Activated CD4-positive, alpha-beta T cell treated with anti-CD3 and anti-CD28 coated beads, Interleukin-10, Interleukin-2, amounts not matched to agents 100 ng/mL and 50 ng/mL, durations not matched to agents 16 hours and 8 hours (primary cell): ENCODE measurements around the gene MRTFA.
A peak's percentile ranks its signal among the peaks of the same experiment; 100 is the strongest.

Source experiments
- DNase-seq: peaks from one replicate; pipeline ENCODE4 v3.0.0-alpha.2; 2020

The MRTFA gene

DNA sequence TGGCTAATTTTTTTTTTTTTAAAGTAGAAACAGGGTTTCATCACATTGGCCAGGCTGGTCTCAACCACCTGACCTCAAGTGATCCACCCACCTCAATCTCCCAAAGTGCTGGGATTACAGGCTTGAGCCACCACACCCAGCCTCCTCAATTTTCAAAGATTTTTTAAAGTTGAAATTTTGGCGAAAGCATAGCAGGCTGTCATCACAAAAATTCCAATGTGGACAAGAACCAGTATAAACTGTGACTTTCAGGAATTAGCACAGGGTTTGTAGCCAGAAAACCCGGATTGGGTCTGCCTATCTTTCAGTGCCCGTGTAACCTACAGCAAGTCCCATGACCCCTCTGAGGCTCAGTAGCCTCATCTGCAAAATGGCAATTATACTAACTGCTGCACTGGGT, 185.9 kb downstream of the MRTFA start:
- no peak for DNase-seq

DNA sequence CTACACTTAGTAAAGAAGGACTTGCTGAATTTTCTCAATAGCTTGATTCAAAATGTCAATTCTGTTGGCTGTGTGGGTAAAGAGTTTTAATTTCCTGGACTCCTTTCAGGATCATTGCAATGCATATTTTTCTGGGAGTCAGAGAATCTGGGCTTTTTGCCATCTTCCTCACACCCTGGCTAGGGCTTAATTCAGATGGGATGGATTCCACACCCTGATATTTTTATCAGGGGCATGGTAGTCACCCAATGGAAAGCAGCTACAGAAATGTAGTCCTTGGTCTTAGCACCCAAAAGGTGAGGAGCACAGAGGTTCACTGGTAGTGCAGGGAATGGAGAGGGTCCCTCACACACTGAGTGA, 186.9 kb downstream of the MRTFA start:
- no peak for DNase-seq

DNA sequence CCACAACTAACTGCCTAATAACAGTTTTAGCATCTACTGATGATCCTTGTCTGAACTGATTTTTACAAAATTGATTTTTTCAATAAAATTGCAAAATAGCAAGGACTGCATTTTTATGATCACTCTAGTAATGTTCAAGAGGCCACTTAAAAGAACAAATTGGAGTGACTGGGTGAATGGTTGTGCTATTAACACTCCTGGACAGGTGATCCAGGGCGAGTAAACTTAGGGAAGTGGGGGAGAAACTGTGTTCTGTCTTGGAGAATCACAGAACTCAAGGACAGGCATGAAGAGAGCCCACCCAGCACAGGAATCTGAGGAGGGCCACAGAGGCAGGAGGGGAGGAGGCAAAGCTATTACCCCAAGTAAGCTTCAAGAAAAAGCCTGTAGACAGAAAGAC, 190.3 kb downstream of the MRTFA start:
- no peak for DNase-seq

DNA sequence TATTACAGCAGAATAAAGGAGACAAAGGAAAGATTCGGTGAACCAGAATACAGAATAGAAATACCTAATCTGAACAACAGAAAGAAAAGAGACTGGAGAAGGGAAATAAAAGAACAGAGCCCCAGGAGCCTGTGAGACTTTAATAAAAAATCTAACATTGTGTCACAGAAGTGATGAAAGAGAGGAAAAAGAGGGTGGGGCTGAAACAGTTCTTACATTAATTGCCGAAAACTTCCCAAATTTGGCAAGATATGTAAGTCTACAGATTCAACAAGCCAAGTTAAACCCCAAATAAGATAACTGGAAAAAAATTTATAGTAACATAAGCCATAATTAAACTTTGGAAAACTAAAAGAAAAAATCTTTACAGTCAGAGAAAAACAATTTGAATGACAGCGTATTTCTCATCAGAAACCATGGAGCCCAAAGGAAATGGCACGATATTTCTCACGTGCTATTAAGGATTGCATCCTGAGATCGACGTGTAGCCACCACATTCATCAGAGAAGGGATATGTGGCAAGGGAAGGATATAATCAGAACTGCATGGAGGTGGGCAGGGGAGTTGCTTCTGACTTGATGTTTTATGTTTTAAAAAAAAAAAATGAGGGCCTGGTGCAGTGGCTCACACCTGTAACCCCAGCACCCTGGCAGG, 192.2 kb downstream of the MRTFA start:
- no peak for DNase-seq

DNA sequence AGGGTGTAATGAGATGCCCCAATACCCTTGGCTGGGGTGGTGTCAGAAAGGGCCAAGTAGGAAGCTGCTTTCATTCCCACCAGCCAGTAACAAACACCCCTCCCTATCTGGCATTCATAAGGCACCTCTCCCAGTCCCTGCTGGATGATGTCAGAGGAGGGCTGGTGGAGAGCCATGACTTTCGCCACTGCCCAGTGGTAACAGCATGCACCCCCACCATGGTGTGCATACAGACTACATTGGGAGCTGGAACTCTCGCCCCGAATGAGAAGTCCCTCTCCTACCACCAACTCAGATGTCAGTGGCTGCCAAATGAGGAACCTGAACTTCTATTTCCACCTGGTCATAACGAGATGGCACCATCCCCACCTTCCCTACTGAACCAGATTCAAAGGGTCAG, 192.8 kb downstream of the MRTFA start:
- no peak for DNase-seq

DNA sequence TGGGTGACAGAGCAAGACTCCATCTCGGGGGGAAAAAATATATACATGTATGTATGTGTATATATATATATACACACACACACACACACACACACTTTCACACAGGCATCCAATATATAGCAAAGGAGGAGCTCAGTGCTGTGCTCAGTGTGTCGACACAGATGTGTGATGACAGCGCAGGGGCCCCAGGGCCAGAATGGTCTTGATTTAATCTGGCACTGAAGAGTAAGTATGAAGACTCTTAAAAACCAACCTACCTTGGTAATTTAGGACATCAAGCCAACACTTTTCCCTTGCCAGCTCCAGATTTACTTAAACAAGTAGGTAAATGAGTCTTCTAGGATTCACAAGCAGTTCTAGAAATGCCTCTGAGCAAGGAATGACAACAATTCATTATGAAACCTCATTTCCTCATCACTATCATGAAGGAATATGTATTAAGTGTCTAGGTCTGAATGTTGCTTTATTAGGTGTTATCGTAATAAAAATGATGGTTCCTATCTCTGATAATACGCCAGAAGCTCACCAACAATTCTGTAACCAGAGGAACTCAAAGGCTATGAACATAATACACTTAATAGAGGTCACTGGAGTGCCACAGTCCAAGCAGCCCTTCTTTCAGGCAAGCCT, 194.6 kb downstream of the MRTFA start:
- DNase-seq = no peak

DNA sequence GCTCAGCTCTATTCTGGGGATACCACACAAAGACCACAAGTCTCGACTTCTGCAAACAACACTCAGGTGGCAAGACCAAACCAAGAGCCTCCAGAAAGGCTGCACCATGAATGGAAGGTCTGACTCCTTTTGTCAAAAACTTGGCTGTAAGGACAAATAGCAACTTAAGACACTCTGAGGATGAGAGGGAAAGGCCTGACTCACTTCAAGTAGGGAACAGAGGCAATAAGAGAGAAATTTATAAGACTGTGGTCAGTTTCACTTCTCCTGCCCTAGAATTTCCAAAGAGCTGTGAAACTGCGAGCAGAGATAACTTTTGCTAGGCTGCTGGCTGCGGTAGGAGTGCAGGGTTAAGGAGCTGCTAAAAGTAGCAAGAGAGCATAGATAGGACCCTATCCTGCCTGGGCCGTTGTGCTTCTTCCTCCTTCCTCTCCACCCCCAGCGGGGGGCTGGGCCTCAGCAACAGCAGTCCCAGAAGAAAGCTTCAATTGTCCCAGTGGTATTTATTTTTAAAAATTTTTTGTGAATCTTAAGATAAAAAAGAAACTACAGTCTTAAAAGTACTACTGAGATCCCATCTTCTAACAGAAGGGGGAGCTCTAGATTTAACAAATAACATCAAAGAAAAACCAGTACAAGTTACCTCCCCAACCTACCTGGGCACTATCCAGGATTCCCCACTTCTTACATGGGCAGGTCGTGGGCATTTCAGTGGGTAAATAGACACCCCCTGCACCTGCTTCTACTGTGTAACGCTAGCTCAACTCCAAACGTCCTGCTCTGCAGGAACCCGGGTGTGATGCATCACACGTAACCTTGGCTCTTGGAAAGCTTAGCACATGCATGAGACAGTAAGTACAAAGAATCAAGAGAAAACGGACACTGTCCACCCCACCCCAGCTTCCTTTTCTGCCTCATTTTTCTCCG, 199.8 kb downstream of the MRTFA start:
- peak; percentile 49 for DNase-seq

DNA sequence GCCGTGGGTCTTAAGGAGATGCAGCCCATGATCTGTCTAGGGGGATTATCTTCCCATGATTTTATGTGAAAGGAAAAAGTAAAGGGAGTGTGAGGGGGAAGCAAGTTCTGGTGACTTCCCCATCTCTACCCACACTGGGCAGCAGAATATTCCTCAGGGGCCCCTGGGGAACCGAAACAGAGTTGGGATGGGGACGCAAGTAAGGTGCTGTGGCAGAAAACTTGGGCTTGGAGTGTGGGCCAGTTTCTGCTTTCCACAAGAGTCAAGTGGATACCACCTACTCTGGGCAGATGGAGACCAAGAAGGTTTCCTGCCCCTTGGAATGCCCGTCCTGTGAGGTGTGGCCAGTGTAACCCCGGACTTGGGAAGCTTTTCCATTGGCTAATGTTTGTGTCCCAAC, 201.8 kb downstream of the MRTFA start:
- DNase-seq = no peak

DNA sequence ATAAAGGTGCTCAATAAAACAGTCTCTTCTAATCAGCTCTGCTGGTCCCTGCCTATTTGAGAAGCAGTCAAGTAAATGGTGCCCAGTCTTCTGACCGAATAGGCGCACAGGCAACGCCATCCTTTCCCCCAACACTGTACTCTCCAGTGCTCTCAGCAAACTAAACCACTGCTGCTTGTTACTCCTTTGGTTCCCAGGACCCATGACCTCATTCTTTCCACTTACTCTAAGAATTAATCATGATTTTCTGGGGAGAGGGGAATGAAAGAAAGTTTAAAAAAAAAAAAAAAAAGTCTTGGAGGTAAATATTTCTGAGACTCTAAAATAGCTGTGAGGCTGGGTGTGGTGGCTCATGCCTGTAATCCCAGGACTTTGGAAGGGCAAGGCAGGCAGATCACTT, 202.4 kb downstream of the MRTFA start:
- no peak for DNase-seq

DNA sequence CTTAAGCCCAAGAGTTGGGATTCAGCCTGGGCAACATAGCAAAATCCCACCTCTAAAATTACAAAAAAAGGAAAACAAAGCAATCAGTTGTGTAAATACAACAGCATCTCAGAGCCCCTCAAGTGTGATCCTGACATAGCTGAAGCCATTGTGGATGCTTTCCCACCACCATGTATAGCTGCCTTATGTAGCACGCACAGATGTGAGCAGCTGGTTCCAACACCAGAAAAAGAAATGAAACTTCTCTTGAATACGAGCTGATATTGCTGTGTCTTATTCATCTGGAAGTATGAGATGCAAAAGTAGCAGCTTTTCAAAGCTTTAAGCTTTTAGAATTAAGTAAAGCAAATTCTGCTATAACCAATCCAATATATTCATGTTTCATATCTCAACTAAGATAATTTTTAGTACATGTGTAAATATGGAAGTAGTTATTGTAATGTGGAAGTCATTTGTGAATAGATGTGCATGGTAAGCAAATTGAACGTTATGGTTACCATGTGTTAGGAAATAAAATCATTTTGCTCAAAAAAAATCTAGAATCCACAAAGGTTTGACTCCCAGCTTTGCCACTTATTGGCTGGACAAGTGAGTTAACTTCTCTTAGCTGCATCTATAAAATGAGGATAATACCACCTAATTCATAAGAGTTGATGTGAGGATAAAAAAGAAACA, 203.0 kb downstream of the MRTFA start:
- DNase-seq = no peak

DNA sequence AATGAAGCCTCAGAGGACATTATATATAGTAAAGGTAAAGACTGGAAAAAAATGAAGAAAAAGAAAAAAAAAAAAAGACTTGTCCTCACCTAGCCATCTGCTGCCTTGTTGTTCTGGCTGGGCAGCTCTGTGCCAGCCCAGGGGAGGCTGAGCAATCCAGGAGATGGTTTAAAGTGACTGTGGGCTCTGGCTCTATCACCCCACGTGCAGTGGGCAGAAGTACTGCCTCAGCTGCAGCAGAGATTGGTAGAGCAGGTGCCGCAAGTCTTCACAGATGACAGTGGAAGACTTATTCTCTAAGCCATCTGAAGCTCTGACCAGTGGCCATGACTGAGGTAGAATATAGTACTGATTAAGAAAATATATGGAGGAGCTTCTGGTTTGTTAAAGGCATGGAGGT, 203.9 kb downstream of the MRTFA start:
- DNase-seq = no peak

DNA sequence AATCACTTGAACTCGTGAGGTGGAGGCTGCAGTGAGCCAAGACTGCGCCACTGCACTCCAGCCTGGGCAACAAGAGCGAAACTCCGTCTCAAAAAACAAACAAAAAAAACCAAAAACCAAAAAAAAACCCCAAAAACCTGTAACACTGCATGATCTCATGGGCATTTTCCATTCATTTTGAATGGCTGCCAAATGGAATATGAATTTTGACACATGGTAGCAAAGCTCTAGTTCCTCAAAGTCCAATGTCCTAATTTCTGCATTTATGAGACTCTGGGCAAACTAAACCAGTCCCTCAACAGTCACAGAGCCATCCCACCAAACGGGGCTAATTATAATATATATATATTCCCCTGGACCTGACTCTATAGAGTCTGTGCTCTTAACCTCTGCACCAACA, 204.4 kb downstream of the MRTFA start:
- no peak for DNase-seq

DNA sequence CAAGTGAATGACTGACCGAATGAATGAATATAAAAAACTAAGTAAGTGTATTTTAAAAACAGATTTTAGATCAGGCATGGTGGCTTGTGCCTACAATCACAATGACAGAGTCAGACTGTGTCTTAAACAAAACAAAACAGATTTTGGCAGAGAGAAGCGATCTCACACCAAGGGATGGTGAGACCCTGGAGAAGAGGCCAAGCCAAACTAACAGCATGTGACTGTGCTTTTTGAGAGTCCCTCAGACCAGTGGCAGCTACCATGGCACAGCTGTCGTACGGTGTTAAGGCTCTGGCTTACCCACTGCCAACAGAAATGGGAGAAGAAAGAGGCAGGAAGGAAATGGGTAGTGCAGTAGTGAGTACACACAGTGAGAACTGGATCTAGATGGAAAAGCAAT, 205.5 kb downstream of the MRTFA start:
- DNase-seq = no peak

DNA sequence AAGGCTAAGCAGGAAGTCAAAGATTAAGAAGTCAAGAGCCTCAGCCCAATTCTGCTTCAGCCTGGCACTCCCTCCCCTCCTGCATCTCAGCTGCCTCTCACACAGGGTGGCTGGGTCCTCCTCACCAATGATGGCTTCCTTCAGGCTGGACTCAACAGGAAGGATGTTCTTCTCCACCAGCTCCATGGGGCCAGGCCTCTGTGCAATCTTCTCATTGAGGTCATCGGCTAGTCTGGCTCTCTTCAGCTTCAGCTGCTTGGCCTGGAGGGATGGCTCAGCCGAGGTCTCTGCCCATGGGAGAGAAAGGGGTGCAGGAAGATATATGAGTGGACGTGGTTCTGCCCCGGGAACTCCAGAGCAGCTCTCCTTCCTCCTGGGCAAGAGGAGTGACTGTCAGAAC, 207.0 kb downstream of the MRTFA start:
- DNase-seq = no peak

DNA sequence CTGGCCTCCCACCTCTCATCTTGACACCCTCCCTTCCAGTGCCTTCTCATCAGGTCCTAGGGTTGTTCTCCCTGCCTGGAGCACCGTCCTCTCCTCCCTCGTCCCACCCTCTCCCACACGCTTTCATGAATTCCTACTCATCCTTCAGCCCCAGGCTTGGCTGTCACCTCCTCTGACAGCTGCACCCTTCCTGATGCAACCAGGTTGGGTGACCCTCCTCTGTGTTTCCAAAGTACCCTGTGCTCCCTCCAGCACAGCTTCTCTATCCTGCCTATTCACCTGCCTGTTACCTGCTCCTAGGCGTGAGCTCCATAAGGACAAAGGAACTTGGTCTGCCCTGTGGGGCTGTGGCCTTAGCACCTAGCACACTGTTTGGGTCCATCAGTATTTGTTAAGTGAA, 207.7 kb downstream of the MRTFA start:
- no peak for DNase-seq

DNA sequence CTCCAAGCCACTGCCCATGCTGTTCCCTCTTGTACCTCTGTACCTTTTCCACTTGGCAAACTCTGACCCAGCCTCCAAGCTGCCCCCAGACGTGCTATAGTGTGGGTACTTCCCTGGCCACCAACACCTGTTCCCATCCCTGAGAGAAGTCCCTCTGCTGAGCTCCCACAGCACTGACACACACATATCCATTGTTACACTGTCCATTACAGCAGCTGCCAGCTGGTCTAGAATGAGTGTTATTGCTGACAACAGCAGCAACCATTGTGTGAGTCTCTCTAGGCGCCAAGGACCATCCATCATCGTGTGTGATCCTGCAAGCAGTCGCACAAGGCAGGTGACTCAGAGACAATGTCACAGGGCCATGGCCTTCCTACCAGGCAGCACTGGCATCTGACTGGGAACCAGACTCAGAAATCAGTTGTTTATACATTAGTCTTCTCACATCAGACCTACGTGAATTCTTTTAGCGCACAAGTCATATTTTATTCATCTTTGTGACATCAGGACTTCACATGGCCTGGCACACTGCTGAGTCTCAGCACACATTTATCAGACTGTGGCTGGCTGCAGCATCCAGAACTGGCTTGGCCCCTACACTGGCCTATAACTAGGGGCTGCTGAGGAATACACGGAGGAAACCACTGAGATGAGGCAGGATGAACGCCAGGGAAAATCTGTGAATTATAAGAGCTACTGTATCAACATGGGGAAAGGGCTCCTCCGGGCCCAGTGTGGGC, 209.8 kb downstream of the MRTFA start:
- no peak for DNase-seq

DNA sequence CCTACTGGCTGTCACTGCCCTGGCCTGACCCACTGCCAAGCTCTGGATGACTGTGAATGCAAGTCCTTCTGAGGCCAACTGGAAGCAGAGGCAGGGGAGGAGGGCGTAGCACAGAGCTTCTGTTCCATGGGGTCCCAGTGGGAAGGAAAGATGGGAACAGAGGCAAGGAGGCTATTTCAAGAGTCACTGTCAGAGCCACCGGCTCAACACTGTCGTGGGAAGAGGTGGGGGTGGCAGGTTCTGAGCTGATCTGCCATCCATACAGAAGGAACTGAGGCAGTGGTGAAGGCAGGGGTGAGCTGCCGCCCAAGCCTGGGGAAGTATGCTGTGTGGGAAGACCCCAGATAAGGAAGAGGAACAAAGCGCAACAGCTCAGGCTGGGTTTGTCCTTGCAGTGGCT, 211.4 kb downstream of the MRTFA start:
- no peak for DNase-seq

DNA sequence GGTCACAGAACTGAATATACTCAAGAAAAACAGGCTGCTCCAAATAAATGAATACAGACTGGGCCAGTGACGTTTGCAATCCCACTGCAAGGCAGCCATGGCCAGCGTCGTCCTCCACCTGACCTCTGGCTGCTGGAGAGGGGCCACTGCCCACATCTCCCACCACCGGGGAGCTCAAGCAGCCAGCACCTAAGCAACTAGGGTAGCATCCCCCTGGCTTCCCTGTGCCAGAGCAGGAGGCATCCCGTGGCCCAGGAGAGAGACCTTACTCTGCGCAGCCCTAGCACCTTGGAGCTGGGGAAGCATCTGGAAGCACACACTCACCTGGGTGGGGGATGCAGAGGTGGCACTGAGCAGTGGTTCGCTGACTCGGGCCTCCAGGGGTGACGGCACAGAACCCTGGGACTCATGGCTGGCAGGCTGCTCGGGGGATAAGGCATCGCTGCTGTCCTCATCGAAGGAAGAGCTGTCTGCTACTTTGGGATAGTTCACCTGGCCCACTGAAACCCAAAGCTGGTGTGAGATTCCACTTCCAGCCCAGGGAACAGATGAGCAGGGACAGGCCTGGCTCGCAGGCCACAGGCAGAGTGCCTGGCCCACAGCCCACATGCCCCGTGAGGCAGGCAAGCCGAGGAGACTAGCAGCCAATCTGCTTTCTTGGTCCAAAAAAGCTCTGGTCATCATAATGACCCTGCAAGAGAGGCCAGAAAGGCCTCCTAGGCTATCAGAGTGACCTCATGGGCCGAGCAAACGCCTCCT, 212.5 kb downstream of the MRTFA start:
- no peak for DNase-seq

DNA sequence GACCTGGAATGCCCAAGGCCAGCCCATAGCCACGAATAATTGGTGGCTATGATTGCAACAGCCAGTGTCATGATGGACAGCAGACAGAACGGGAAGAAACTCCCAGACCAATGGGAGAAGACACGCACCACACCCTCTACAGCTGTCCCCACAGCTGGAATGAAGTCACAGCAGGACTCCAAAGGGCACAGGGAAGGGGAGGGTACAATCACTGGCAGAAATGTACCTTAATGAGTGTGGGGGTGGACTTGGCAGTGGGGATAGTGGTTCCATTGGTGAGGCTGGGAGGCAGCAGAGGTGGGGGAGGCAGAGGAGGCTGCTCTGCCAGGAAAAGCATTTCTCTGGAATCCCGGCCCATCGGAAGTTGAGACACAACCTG, 213.2 kb downstream of the MRTFA start:
- DNase-seq = no peak

DNA sequence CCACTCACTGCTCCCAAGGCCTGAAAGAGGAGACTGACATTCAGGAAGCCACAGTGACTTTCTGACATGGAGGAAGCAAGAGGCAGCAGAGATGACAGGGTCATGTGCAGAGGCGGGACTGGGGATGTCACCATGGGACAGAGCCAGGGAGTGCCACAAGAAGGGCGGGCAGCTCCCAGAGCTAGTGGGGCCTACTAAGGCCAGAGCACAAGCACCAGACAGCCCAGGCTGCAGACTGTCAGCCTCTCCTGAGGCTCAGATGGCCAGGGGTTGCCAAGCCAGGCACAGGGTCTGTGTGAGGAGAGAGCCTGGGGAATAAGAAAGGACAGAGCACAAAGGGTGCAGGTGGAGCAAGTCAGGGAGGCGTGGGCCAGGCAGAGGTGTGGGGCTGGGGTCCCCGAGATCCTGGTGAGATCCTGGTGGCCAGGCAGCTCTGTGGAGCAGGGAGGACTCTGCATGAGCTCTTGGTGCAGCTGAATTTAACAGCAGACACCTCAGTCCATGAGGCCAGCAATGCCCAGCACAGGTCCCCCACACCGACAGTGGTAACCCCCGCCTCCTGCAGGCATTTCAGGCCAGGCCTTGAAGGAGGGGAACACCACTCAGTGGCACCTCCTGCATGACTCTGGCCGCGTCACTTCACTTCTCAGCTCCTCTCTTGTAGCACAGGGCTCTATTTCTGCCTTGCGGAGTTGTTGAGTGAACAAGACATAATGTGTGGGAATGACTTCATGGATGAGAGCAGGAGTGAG, 213.8 kb downstream of the MRTFA start:
- DNase-seq = no peak

DNA sequence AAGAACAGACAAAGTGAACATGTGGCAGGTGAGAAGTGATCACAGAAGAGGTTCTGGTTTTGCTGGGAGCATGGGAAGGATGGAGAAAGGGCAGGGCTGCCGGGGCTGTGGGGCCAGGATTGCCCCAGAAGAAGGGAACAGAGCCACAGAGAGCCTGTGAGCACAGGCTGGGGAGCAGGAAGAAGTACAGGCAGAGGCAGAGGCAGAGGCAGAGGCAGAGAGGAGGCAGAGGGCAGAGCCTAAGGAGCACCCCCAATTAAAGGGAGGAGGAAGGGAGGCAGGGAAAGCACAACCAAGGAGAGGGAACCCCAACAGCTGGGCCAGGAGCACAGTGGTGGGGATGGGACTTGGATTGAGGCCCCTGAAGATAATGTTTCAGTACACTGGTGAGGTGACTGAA, 214.6 kb downstream of the MRTFA start:
- DNase-seq = no peak

DNA sequence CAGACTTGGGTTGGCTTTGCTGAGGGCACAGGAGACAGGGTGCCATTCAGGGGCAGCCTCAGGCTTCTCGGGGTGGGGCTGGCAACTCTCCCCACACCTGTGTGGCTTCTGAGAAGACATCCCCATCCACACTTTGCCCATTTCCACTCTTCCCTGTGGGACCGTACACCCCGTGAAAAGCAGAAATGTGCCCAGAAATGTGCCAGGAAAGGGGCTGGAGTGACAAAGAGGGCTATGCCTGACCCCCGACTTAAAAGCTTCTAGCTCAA, 215.5 kb downstream of the MRTFA start:
- DNase-seq = no peak
